ENCODE measurements around the gene GALK2.
A peak's percentile ranks its signal among the peaks of the same experiment; 100 is the strongest.

The GALK2 gene

DNA sequence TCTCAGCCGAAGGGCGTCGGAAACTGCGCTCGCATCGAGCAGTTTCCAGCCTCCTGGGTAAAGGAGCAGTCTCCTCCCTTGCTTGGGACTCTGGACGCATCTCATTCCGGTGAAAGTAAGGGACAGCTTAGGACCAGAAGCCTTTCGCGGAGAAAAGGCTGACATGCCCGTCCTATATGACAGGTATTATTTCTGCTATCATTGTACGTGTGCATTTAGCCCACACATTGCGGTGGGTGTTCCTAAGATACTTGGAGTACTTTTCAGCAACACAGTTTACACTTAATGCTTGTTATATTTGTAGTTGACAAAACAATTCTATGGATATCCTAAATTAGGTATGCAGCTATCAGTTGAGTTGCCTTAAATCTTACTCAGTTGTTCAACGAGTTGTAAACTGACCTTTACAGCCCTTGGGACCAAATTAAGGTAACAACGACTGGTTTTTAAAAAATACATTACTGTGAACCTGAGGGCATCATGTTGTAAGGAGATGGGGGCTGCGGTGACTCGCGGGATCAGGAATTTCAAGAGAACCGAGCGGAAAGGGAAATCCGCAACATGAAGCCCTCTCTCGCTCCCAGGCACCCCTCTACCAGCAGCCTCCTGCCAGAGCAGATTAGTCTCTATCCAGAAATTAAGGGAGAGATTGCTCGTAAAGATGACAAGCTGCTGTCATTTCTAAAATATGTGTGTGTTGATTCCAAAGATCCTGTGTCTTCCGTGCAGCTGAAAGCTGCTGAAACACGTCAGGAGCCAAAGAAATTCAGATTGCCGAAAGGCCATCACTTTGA, 14.0 kb upstream of the GALK2 start:
- Histone ChIP-seq H3K9ac (ENCODE audit: low read length) (peak overlapping the region; percentile 77), H3F3A (ENCODE audit: insufficient read depth, low read length) (0 out of 2 replicates have a peak, but pooled peaks cover 5% of the 10 kb centered on the region), H3K27ac (ENCODE audit: low read depth, low read length, poor library complexity, severe bottlenecking) (no peak overlapping the region), H3K9me2 (ENCODE audit: low read depth, low read length) (no peaks in the 10 kb centered on the region), H2AFZ (ENCODE audit: low read length) (peak overlapping the region; percentile 77), H3K27me3 (ENCODE audit: insufficient read depth, low read length) (no peaks in the 10 kb centered on the region), H4K20me1 (ENCODE audit: insufficient read depth, low read length) (no peaks in the 10 kb centered on the region), H3K9me3 (ENCODE audit: low read length) (no peaks in the 10 kb centered on the region), H3K36me3 (ENCODE audit: insufficient read depth, low read length) (0 out of 2 replicates have a peak, but pooled peaks cover 5% of the 10 kb centered on the region), H3K4me2 (ENCODE audit: low read length) (peak overlapping the region; percentile 99), H3K4me3 (ENCODE audit: low read depth, low read length, poor library complexity, severe bottlenecking) (peak overlapping the region; percentile 94), H3K79me2 (ENCODE audit: insufficient read depth, low read length) (peaks cover 50% of the 10 kb centered on the region), H3K4me1 (ENCODE audit: insufficient read depth, low read length, severe bottlenecking) (peaks cover 33% of the 10 kb centered on the region)
- TF ChIP-seq EZH2 (IDR thresholded peaks at IDR 0.05; ENCODE audit: borderline replicate concordance, low read length) = no peak
- TF ChIP-seq, protein P1, sequence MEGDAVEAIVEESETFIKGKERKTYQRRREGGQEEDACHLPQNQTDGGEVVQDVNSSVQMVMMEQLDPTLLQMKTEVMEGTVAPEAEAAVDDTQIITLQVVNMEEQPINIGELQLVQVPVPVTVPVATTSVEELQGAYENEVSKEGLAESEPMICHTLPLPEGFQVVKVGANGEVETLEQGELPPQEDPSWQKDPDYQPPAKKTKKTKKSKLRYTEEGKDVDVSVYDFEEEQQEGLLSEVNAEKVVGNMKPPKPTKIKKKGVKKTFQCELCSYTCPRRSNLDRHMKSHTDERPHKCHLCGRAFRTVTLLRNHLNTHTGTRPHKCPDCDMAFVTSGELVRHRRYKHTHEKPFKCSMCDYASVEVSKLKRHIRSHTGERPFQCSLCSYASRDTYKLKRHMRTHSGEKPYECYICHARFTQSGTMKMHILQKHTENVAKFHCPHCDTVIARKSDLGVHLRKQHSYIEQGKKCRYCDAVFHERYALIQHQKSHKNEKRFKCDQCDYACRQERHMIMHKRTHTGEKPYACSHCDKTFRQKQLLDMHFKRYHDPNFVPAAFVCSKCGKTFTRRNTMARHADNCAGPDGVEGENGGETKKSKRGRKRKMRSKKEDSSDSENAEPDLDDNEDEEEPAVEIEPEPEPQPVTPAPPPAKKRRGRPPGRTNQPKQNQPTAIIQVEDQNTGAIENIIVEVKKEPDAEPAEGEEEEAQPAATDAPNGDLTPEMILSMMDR (IDR thresholded peaks at IDR 0.05; ENCODE audit: low read length) = no peak

DNA sequence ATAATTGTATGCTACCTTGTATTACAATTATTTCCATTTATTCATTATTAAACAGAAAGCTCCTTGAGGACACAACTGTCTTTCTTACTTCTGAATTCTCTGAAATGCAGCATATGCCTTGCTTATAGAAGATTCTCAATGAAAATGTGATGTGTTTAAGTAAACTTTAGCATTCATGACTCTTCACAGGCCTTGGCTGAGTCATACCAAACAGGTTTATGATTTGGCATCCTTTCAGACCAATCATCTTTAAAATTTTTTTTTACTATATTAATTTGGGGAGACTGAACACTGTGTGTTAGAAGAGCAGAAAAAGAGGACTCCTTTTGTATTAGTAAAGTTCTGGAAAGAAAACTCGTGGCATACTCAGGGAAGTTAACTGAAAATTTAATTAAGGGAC, 6.4 kb upstream of the GALK2 start:
- Histone ChIP-seq H2AFZ (ENCODE audit: low read length) (no peak overlapping the region), H3K9me2 (ENCODE audit: low read depth, low read length) (no peaks in the 10 kb centered on the region), H3K36me3 (ENCODE audit: insufficient read depth, low read length) (peaks cover 11% of the 10 kb centered on the region), H3K9me3 (ENCODE audit: low read length) (no peaks in the 10 kb centered on the region; the same call in 1 of the 2 replicates), H3K27ac (ENCODE audit: low read depth, low read length, poor library complexity, severe bottlenecking) (no peak overlapping the region), H3K79me2 (ENCODE audit: insufficient read depth, low read length) (no peaks in the 10 kb centered on the region), H3K4me3 (ENCODE audit: low read depth, low read length, poor library complexity, severe bottlenecking) (no peak overlapping the region), H4K20me1 (ENCODE audit: insufficient read depth, low read length) (no peaks in the 10 kb centered on the region), H3F3A (ENCODE audit: insufficient read depth, low read length) (no peaks in the 10 kb centered on the region), H3K27me3 (ENCODE audit: insufficient read depth, low read length) (no peaks in the 10 kb centered on the region), H3K4me1 (ENCODE audit: insufficient read depth, low read length, severe bottlenecking) (no peaks in the 10 kb centered on the region), H3K9ac (ENCODE audit: low read length) (no peak overlapping the region), H3K4me2 (ENCODE audit: low read length) (no peak overlapping the region)
- TF ChIP-seq, protein P1 (IDR thresholded peaks at IDR 0.05; ENCODE audit: low read length) = no peak
- no peak for TF ChIP-seq EZH2 (IDR thresholded peaks at IDR 0.05; ENCODE audit: borderline replicate concordance, low read length)

DNA sequence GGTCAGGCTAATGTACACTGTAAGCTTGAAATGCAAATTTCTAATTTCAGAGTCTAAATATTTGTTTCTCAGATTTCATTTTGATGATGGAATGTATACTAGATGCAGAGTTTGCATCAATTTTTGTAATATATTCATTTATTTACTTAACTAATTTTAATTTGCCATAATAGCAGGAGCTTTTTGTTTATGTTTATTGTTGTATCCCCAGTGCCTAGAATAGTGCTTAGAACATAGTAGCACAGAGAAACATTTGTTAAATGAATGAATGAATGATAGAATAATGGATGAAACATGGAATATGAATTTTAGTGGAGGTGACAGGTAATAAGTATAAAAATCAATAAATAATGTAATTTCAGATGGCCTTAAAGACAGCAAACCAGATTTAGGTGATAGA, 5.2 kb upstream of the GALK2 start:
- H3K4me1 ChIP-seq (ENCODE audit: insufficient read depth, low read length, severe bottlenecking) = peaks cover 7% of the 10 kb centered on the region
- H3K9me3 ChIP-seq (ENCODE audit: low read length) = no peaks in the 10 kb centered on the region; the same call in 1 of the 2 replicates
- H3K9ac ChIP-seq (ENCODE audit: low read length) = no peak overlapping the region

More for the DNA sequence above, 5.2 kb upstream of the GALK2 start:
- Histone ChIP-seq H3K79me2 (ENCODE audit: insufficient read depth, low read length) (no peaks in the 10 kb centered on the region), H3F3A (ENCODE audit: insufficient read depth, low read length) (no peaks in the 10 kb centered on the region), H3K4me2 (ENCODE audit: low read length) (no peak overlapping the region), H2AFZ (ENCODE audit: low read length) (no peak overlapping the region), H3K36me3 (ENCODE audit: insufficient read depth, low read length) (peaks cover 11% of the 10 kb centered on the region), H3K9me2 (ENCODE audit: low read depth, low read length) (no peaks in the 10 kb centered on the region), H3K4me3 (ENCODE audit: low read depth, low read length, poor library complexity, severe bottlenecking) (no peak overlapping the region), H3K27me3 (ENCODE audit: insufficient read depth, low read length) (no peaks in the 10 kb centered on the region), H4K20me1 (ENCODE audit: insufficient read depth, low read length) (no peaks in the 10 kb centered on the region), H3K27ac (ENCODE audit: low read depth, low read length, poor library complexity, severe bottlenecking) (no peak overlapping the region)
- TF ChIP-seq, protein P1 (IDR thresholded peaks at IDR 0.05; ENCODE audit: low read length) = no peak
- TF ChIP-seq EZH2 (IDR thresholded peaks at IDR 0.05; ENCODE audit: borderline replicate concordance, low read length) = no peak

Data from OCI-LY1 (cell line).